ENCODE results near the gene C11orf68. TPM values are rescaled to one million over a fixed set of nuclear protein-coding genes. Genes with fewer than 3 reads are reported as not detected.

C11orf68 gene
- polyA plus RNA-seq, 3 donors: 35.3 to 46.2 (median 44.4) TPM

Other genes starting within 250 kb of the C11orf68 start
- 10 to 100 TPM; 73.1 to 83.6 (median 73.5) TPM for gene KAT5, start 206.8 kb downstream of the C11orf68 start, polyA plus RNA-seq (ENCODE audit: insufficient read length in 3 of 3)
- gene RNASEH2C, start 198.3 kb downstream of the C11orf68 start, polyA plus RNA-seq (ENCODE audit: insufficient read length in 3 of 3): 10 to 100 TPM; 46.8 to 53.6 (median 51.3) TPM
- 10 to 100 TPM in 2 of 3 donors, 1 to 10 TPM in 1; 7.9 to 10.9 (median 10.8) TPM for gene AP5B1, start 138.1 kb downstream of the C11orf68 start, polyA plus RNA-seq (ENCODE audit: insufficient read length in 3 of 3)
- gene OVOL1, start 132.0 kb downstream of the C11orf68 start, polyA plus RNA-seq (ENCODE audit: insufficient read length in 3 of 3): 10 to 100 TPM; 14.6 to 17.3 (median 17.1) TPM
- 1 to 10 TPM; 2.1 to 3.3 (median 2.3) TPM for gene SNX32, start 85.1 kb downstream of the C11orf68 start, polyA plus RNA-seq (ENCODE audit: insufficient read length in 3 of 3)
- gene CFL1, start 60.9 kb downstream of the C11orf68 start, polyA plus RNA-seq (ENCODE audit: insufficient read length in 3 of 3): 100 to 1,000 TPM; 739 to 933 (median 787) TPM
- gene MUS81, start 58.6 kb downstream of the C11orf68 start, polyA plus RNA-seq (ENCODE audit: insufficient read length in 3 of 3): 10 to 100 TPM; 50.2 to 59.8 (median 53.4) TPM
- 100 to 1,000 TPM; 111 to 137 (median 118) TPM for gene EFEMP2, start 46.3 kb downstream of the C11orf68 start, polyA plus RNA-seq (ENCODE audit: insufficient read length in 3 of 3)
- gene CTSW, start 39.2 kb downstream of the C11orf68 start, polyA plus RNA-seq (ENCODE audit: insufficient read length in 3 of 3): 1 to 10 TPM in 2 of 3 donors, under 1 TPM in 1; 0.73 to 1.5 (median 1.5) TPM
- gene FIBP, start 30.6 kb downstream of the C11orf68 start, polyA plus RNA-seq (ENCODE audit: insufficient read length in 3 of 3): 10 to 100 TPM; 86.5 to 95.6 (median 94.2) TPM
- gene CCDC85B, start 28.4 kb downstream of the C11orf68 start, polyA plus RNA-seq (ENCODE audit: insufficient read length in 3 of 3): 10 to 100 TPM; 10.6 to 20.8 (median 13.6) TPM
- gene FOSL1, start 18.7 kb downstream of the C11orf68 start, polyA plus RNA-seq (ENCODE audit: insufficient read length in 3 of 3): under 1 TPM in 1 of 3 donors, not detected in 2; 0.14 TPM
- 100 to 1,000 TPM in 1 of 3 donors, 10 to 100 TPM in 2; 82.5 to 112 (median 93.0) TPM for gene DRAP1, start 364 bp upstream of the C11orf68 start, polyA plus RNA-seq (ENCODE audit: insufficient read length in 3 of 3)
- gene TSGA10IP, start 26.4 kb upstream of the C11orf68 start, polyA plus RNA-seq (ENCODE audit: insufficient read length in 3 of 3): under 1 TPM in 2 of 3 donors, not detected in 1; 0.18 to 0.28 TPM
- 10 to 100 TPM; 50.1 to 57.6 (median 55.5) TPM for gene SART1, start 42.7 kb upstream of the C11orf68 start, polyA plus RNA-seq (ENCODE audit: insufficient read length in 3 of 3)
- 10 to 100 TPM; 27.9 to 29.9 (median 28.2) TPM for gene EIF1AD, start 83.1 kb upstream of the C11orf68 start, polyA plus RNA-seq (ENCODE audit: insufficient read length in 3 of 3)
- gene BANF1, start 83.4 kb upstream of the C11orf68 start, polyA plus RNA-seq (ENCODE audit: insufficient read length in 3 of 3): 100 to 1,000 TPM; 243 to 285 (median 271) TPM
- not detected for gene CST6, start 92.9 kb upstream of the C11orf68 start, polyA plus RNA-seq (ENCODE audit: insufficient read length in 3 of 3)
- gene CATSPER1, start 107.4 kb upstream of the C11orf68 start, polyA plus RNA-seq (ENCODE audit: insufficient read length in 3 of 3): not detected
- 1 to 10 TPM; 5.4 to 6.4 (median 6.1) TPM for gene GAL3ST3, start 130.1 kb upstream of the C11orf68 start, polyA plus RNA-seq (ENCODE audit: insufficient read length in 3 of 3)
- 100 to 1,000 TPM; 229 to 250 (median 238) TPM for gene SF3B2, start 133.3 kb upstream of the C11orf68 start, polyA plus RNA-seq (ENCODE audit: insufficient read length in 3 of 3)
- 10 to 100 TPM; 46.0 to 53.7 (median 49.2) TPM for gene PACS1, start 151.2 kb upstream of the C11orf68 start, polyA plus RNA-seq (ENCODE audit: insufficient read length in 3 of 3)

All from renal pelvis (tissue), 3 donors.